Trophoblast cell (in vitro differentiated cells and primary cell): Measurements from ENCODE around the gene POT1.

ENCODE experiments used
- DNase-seq, 2 donors: peaks; one replicate each; pipeline ENCODE4 v3.0.0-alpha.2; 2016
- H2AFZ ChIP-seq: 2 replicates; pipeline ENCODE4 v1.6.1; 2013; ENCODE audit warnings: low read length, moderate library complexity, mild to moderate bottlenecking; ENCODE audit not compliant: insufficient read depth, poor library complexity
- H2AK5ac ChIP-seq: 2 replicates; pipeline ENCODE4 v1.6.1; 2013; ENCODE audit warnings: mild to moderate bottlenecking, low read length
- H2BK120ac ChIP-seq: 2 replicates; pipeline ENCODE4 v1.6.1; 2013; ENCODE audit warnings: low read length, mild to moderate bottlenecking, moderate library complexity; ENCODE audit not compliant: insufficient read depth, poor library complexity
- H2BK12ac ChIP-seq: 2 replicates; pipeline ENCODE4 v1.6.1; 2013; ENCODE audit warnings: mild to moderate bottlenecking, low read length, moderate library complexity
- H2BK5ac ChIP-seq: 2 replicates; pipeline ENCODE4 v1.6.1; 2013; ENCODE audit warnings: low read length, low read depth, moderate library complexity, mild to moderate bottlenecking; ENCODE audit not compliant: poor library complexity
- H3K14ac ChIP-seq: 2 replicates; pipeline ENCODE4 v1.6.1; 2013; ENCODE audit warnings: mild to moderate bottlenecking, low read length
- H3K18ac ChIP-seq: 2 replicates; pipeline ENCODE4 v1.6.1; 2013; ENCODE audit warnings: mild to moderate bottlenecking, low read length
- H3K23ac ChIP-seq: 2 replicates; pipeline ENCODE4 v1.6.1; 2013; ENCODE audit warnings: low read length
- H3K27ac ChIP-seq: 2 replicates; pipeline ENCODE4 v1.5.1; 2013; ENCODE audit warnings: low read depth, mild to moderate bottlenecking, inconsistent platforms, low read length, moderate library complexity
- H3K27me3 ChIP-seq: 2 replicates; pipeline ENCODE4 v1.6.1; 2013; ENCODE audit warnings: inconsistent platforms, mild to moderate bottlenecking, low read length, moderate library complexity; ENCODE audit not compliant: insufficient read depth
- H3K36me3 ChIP-seq, 2 experiments: 1 replicate in 1 of 2; 2 replicates in 1 of 2; pipeline ENCODE4 v1.6.1; 2013; ENCODE audit warnings: low read length in 2 of 2, mild to moderate bottlenecking in 2 of 2, moderate library complexity in 1 of 2; ENCODE audit not compliant: insufficient read depth in 2 of 2, control insufficient read depth in 1 of 2
- H3K4ac ChIP-seq: 2 replicates; pipeline ENCODE4 v1.6.1; 2013; ENCODE audit warnings: low read depth, mild to moderate bottlenecking, low read length, moderate library complexity
- H3K4me1 ChIP-seq, 2 experiments: 1 replicate in 1 of 2; 2 replicates in 1 of 2; pipeline ENCODE4 v1.6.1; 2013; ENCODE audit warnings: low read length in 2 of 2, mild to moderate bottlenecking in 2 of 2, moderate library complexity in 1 of 2; ENCODE audit not compliant: insufficient read depth in 2 of 2, control insufficient read depth in 1 of 2
- H3K4me2 ChIP-seq: 2 replicates; pipeline ENCODE4 v1.6.1; 2013; ENCODE audit warnings: inconsistent platforms, mild to moderate bottlenecking, low read length, moderate library complexity
- H3K4me3 ChIP-seq: 2 replicates; pipeline ENCODE4 v1.5.1; 2013; ENCODE audit warnings: mild to moderate bottlenecking, low read depth, low read length, inconsistent platforms
- H3K79me1 ChIP-seq: one replicate; pipeline ENCODE4 v1.6.1; 2013; ENCODE audit warnings: low read length
- H3K79me2 ChIP-seq: 2 replicates; pipeline ENCODE4 v1.6.1; 2013; ENCODE audit warnings: low read length, mild to moderate bottlenecking; ENCODE audit not compliant: control insufficient read depth, insufficient read depth, poor library complexity
- H3K9ac ChIP-seq: 2 replicates; pipeline ENCODE4 v1.6.1; 2013; ENCODE audit warnings: mild to moderate bottlenecking, low read length
- H3K9me3 ChIP-seq: 2 replicates; pipeline ENCODE4 v1.6.1; 2013; ENCODE audit warnings: low read depth, mild to moderate bottlenecking, control low read depth, inconsistent platforms, low read length; ENCODE audit not compliant: insufficient read depth
- H4K12ac ChIP-seq: 2 replicates; pipeline ENCODE4 v1.6.1; 2013; ENCODE audit warnings: low read depth, mild to moderate bottlenecking, low read length, moderate library complexity
- H4K8ac ChIP-seq: 2 replicates; pipeline ENCODE4 v1.6.1; 2013; ENCODE audit warnings: low read depth, mild to moderate bottlenecking, low read length, moderate library complexity
- H4K91ac ChIP-seq: one replicate; pipeline ENCODE4 v1.6.1; 2013; ENCODE audit warnings: low read depth, mild to moderate bottlenecking, low read length, moderate library complexity
- WGBS: extraction: QIAGEN DNeasy Blood & Tissue Kit; methylation state at CpG from one replicate; pipeline ENCODE4 v1.1.7; 2013; ENCODE audit warnings: missing lambda C conversion rate; ENCODE audit not compliant: insufficient read length, insufficient coverage; ENCODE audit errors: extremely low coverage; 5-methylcytosine and 5-hydroxymethylcytosine counted together

POT1 gene

GRCh38 chr7:124881981-124882380 lies 47.6 kb downstream of the POT1 start:
- Histone ChIP-seq H2BK12ac (no peak overlapping the region), H4K12ac (no peak overlapping the region), H2BK5ac (no peak overlapping the region), H3K4me1 (no peaks in the 10 kb centered on the region), H3K18ac (no peak overlapping the region), H3K14ac (no peak overlapping the region), H3K79me1 (no peaks in the 10 kb centered on the region), H3K79me2 (no peaks in the 10 kb centered on the region), H3K9me3 (no peaks in the 10 kb centered on the region), H3K36me3 (no peaks in the 10 kb centered on the region), H3K27me3 (no peaks in the 10 kb centered on the region), H2BK120ac (no peak overlapping the region), H3K4me3 (no peak overlapping the region), H3K4ac (no peak overlapping the region), H4K8ac (no peak overlapping the region), H2AK5ac (no peak overlapping the region), H3K9ac (no peak overlapping the region), H4K91ac (no peak overlapping the region), H2AFZ (no peak overlapping the region), H3K23ac (no peak overlapping the region), H3K4me2 (no peak overlapping the region), H3K27ac (no peak overlapping the region)
- WGBS = no CpG with 5 or more reads among the region's 1 CpG
- no peak for DNase-seq

DNA sequence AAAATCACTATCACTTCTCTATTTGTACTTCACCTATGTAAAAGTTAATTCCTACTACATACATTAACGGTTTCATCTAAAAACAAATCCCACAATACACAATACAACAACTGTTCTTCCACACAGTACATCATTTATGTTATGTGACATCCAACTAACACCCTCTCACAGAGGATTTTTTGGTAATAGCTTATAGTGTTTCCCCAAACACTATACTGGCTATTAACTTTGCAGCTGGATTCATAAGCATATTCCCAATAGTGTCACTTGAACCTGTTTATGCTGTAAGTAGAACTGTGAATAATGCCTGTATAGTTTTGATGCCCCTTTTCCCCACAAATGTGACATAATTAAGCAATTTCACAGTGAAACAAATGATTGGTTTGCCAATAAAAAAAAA lies 49.9 kb downstream of the POT1 start:
- WGBS = no CpG with 5 or more reads among the region's 1 CpG
- H2BK120ac ChIP-seq = no peak overlapping the region

DNA sequence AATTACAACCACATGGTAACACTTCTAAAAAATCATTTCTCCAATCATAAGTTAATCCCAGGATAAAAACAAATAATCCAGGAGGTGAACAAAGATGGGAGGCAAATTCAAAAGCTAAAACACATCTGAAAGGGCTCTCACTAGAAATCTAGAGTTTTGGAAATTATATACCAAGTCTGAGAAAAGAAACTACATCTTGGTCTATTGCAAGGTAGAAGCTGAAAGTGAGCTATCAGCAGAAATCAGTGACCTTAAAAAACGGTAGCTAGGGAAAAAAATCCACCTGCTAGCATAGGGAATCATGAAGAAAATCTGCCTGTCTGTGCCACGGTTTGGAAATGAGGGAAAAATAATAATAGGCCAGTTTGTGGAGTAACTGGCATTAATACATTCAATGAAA lies 50.5 kb downstream of the POT1 start:
- Histone ChIP-seq H4K8ac (no peak overlapping the region), H3K79me1 (no peaks in the 10 kb centered on the region), H3K4ac (no peak overlapping the region), H2BK12ac (no peak overlapping the region), H3K27ac (no peak overlapping the region), H3K14ac (no peak overlapping the region), H4K91ac (no peak overlapping the region), H3K79me2 (no peaks in the 10 kb centered on the region), H3K23ac (no peak overlapping the region), H4K12ac (no peak overlapping the region), H2BK5ac (no peak overlapping the region), H3K9ac (no peak overlapping the region), H2BK120ac (no peak overlapping the region), H3K27me3 (no peaks in the 10 kb centered on the region), H2AFZ (no peak overlapping the region), H3K4me1 (no peaks in the 10 kb centered on the region), H3K18ac (no peak overlapping the region), H3K4me3 (no peak overlapping the region), H2AK5ac (no peak overlapping the region), H3K36me3 (no peaks in the 10 kb centered on the region), H3K9me3 (no peaks in the 10 kb centered on the region), H3K4me2 (no peak overlapping the region)
- DNase-seq = no peak
- WGBS = no CpG with 5 or more reads among the region's 2 CpGs

More for the DNA sequence above, 49.9 kb downstream of the POT1 start:
- no peak overlapping the region for H3K14ac ChIP-seq
- no peak overlapping the region for H3K18ac ChIP-seq
- H2AFZ ChIP-seq = no peak overlapping the region
- H3K23ac ChIP-seq = no peak overlapping the region
- H4K8ac ChIP-seq = no peak overlapping the region
- H3K79me1 ChIP-seq = no peaks in the 10 kb centered on the region
- no peak overlapping the region for H3K4me2 ChIP-seq
- H3K27ac ChIP-seq = no peak overlapping the region
- no peak overlapping the region for H3K4me3 ChIP-seq
- H4K91ac ChIP-seq = no peak overlapping the region
- H3K9ac ChIP-seq = no peak overlapping the region
- no peak overlapping the region for H4K12ac ChIP-seq
- no peaks in the 10 kb centered on the region for H3K36me3 ChIP-seq
- no peak for DNase-seq
- no peaks in the 10 kb centered on the region for H3K27me3 ChIP-seq
- H2AK5ac ChIP-seq = no peak overlapping the region
- no peaks in the 10 kb centered on the region for H3K4me1 ChIP-seq
- H3K4ac ChIP-seq = no peak overlapping the region
- H3K79me2 ChIP-seq = no peaks in the 10 kb centered on the region
- no peaks in the 10 kb centered on the region for H3K9me3 ChIP-seq
- H2BK5ac ChIP-seq = no peak overlapping the region
- no peak overlapping the region for H2BK12ac ChIP-seq

DNA sequence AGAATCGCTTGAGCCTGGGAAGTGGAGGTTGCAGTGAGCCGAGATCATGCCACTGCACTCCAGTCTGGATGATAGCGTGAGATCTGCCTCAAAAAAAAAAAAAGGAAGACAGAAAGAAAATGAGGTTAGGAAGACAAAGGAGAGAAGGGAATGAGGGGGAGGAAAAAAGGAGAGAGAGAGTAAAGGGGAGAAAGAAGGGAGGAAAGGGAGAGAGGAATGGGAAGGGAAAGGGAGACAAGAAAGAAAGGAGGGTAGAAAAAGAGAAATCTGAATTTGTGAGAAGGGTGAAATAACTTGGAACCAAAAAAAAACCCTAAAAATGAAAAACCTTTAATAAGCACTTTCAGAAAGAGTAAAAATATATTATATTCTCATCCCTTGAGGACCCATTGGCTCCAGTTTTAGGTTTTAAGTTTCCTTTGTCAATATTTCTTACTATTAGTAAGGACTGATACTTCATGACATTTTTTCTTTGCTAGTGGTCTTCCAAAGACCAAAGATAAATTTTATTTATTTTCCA lies 54.9 kb downstream of the POT1 start:
- Histone ChIP-seq H4K8ac (no peak overlapping the region), H3K9ac (no peak overlapping the region), H3K4me1 (no peaks in the 10 kb centered on the region), H3K79me2 (no peaks in the 10 kb centered on the region), H3K4ac (no peak overlapping the region), H4K91ac (no peak overlapping the region), H3K14ac (no peak overlapping the region), H2AFZ (no peak overlapping the region), H3K9me3 (no peaks in the 10 kb centered on the region), H3K79me1 (no peaks in the 10 kb centered on the region), H3K4me2 (no peak overlapping the region), H3K4me3 (no peak overlapping the region), H3K27ac (no peak overlapping the region), H3K27me3 (no peaks in the 10 kb centered on the region), H3K23ac (no peak overlapping the region), H2BK5ac (no peak overlapping the region), H2BK12ac (no peak overlapping the region), H3K18ac (no peak overlapping the region), H2AK5ac (no peak overlapping the region), H4K12ac (no peak overlapping the region), H2BK120ac (no peak overlapping the region), H3K36me3 (no peaks in the 10 kb centered on the region)
- DNase-seq = no peak
- WGBS = no CpG with 5 or more reads among the region's 3 CpGs
